ENCODE results near the gene CCDC167.

Gene CCDC167

DNA sequence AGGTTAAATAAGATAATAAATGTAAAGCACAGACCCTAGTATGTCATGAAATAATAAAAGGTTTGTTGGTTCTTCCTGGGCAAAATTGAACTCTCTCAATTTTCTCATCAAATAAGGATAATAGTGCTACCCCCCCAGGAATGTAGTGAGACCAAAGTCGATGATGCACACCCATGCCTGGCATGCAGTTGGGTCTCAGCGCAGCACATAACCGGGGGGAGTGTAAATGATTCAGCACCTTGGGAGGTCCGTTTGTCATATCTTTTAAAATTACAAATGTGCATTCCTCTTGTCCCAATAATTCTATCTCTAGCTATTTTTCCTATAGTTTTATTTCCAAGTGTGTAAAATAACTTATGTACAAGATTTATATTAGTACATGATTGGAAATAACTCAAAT lies 31.3 kb upstream of the CCDC167 start:
- in situ Hi-C loops (cut with MboI; ENCODE audit: low sequenced_read_pairs), result no loop called here

DNA sequence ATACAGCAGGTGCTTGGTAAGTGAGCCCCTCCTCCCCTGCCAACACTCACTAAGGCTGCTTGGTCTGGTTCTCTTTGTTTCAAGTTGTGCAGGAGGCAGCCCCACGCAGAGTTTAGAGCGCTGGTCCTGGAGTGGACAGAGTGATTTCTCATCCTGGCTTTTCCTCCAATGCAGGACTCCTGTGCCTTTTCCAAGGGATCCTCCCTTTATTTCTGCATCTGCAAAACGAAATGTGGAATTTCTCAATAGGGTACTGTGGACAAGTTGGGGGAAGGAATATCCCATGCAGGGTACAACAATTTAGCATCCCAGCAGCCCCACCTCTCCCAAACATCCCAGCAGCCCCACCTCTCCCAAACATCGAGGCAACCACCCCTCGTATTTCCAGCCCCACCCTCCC lies 30.6 kb upstream of the CCDC167 start:
- in situ Hi-C loops (cut with MboI; ENCODE audit: low sequenced_read_pairs), result no loop called here

- in situ Hi-C loops (cut with MboI; ENCODE audit: low sequenced_read_pairs), result no loop called here
Observed at GRCh38 chr6:37528541-37528940, 28.8 kb upstream of the CCDC167 start.

DNA sequence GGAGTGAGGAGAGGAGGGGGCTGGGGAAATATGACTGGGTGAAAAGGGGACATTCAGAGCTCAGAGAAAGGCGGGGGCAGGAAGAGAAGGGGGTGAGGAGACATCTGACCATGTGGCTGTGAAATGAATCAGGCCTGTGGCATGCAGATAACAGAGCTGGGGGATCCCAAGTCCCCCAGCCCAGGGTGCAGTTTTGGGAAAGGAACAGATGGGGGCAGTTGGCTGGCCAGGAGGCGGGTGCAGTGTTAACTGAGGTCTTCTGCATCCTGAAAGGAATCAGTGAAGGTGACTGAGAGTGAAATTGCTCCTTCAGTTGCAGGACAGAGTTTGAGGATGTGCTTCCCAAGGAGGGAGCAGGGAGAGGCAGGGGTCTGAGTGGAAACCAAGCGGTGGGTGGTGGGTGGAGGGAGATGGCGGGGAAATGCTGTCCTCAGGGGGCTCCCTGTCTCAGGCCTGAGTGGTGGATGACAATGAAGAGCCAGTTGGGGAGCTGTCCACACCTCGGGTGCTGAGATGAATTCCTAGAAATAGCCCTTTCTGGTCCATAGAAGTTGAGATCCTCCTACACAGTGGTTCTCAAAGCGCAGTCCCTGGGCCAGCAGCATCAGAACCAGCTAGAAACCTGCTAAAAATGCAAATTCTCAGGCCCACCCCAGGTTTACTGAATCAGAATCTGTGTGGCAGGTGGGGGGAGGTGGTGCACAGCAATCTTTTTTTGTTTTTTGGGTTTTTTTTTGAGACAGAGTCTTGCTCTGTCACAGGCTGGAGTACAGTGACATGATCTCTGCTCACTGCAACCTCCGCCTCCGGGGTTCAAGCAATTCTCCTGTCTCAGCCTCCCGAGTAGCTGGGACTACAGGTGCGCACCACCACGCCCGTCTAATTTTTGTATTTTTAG lies 26.0 kb upstream of the CCDC167 start:
- in situ Hi-C loops (cut with MboI; ENCODE audit: low sequenced_read_pairs), result no loop called here

GRCh38 chr6:37524970-37525318 lies 25.3 kb upstream of the CCDC167 start:
- in situ Hi-C loops (cut with MboI; ENCODE audit: low sequenced_read_pairs), result no loop called here

- in situ Hi-C loops (cut with MboI; ENCODE audit: low sequenced_read_pairs), result no loop called here
Observed at GRCh38 chr6:37524025-37524969, 24.6 kb upstream of the CCDC167 start.

DNA sequence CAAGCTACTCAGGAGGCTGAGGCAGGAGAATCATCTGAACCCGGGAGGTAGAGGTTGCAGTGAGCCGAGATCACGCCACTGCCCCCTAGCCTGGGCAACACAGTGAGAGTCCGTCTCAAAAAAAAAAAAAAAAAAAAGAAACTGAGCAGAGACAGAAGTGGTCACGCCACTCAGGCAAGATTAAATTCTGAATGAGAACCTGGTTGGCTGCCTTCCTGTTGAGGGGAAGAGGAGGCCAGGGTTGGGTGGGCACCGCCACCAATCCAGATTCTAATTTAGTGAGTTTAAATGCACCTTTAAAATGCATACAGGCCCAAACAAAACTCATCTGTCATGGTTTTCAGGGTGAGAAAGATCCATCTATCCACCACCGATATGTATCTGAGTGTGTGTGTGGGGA lies 23.7 kb upstream of the CCDC167 start:
- in situ Hi-C loops (cut with MboI; ENCODE audit: low sequenced_read_pairs), result no loop called here

GRCh38 chr6:37522836-37523235 lies 23.1 kb upstream of the CCDC167 start:
- in situ Hi-C loops (cut with MboI; ENCODE audit: low sequenced_read_pairs), result no loop called here

- in situ Hi-C loops (cut with MboI; ENCODE audit: low sequenced_read_pairs), result no loop called here
Observed at GRCh38 chr6:37521674-37522073, 22.0 kb upstream of the CCDC167 start.

- in situ Hi-C loops (cut with MboI; ENCODE audit: low sequenced_read_pairs), result no loop called here
Observed at GRCh38 chr6:37520926-37521325, 21.2 kb upstream of the CCDC167 start.

DNA sequence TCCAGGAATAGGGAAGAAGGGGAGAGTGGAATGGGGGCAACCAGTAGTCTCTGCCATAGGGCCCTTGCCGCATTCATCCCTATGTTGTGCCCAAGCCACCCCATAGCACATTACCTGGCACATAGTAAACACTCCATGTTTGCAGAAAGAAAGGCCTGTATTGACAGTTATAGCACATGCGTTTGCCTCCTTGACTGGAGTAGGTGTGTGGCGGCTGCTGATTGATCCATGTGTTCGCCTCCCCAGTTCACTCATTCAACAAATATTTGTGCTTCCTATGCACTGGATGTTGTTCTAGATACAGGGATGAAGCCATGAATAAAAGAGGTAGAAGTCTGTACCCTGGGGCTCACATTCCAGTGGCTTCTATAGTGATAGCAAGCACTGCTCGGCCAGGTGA lies 19.8 kb upstream of the CCDC167 start:
- in situ Hi-C loops (cut with MboI; ENCODE audit: low sequenced_read_pairs), result no loop called here

DNA sequence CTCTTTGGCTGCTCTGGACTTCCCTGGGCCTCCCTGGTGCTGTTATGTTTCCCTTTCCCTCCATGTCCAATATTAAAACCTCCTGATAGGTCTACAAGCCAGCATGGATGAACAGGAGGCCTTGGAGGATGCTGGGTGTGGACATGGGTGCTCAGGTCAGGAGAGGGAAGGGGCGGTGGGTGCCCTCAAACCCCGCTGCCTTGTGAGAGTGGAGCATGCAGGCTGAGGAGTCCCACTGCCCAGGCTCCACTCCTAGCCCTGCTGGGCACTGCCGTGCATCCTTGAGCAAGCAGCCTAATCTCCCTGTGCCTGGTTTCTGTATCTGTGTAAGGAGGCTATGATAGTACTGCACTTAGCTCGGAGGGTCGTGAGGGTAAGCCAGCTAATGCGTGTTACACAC lies 18.4 kb upstream of the CCDC167 start:
- in situ Hi-C loops (cut with MboI; ENCODE audit: low sequenced_read_pairs), result no loop called here

DNA sequence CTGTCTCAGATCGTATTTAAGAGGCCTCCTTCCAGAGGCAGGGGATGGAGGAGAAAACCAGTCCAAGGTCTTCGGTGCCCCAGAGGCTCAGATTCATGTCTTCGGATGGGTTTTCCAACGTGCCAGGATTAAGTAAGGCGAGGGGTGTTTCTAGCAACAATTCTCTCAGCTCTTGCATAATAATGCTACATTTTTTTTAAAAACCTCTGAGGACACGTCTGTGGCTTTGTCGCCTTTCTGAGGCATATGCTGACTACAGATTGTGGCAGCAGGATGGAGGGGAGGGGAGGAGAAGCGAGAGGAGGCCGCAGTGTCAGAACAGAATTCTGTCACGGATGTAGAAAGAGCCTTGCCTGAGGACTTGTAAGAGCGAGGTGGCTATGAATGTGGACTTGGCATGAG lies 17.7 kb upstream of the CCDC167 start:
- in situ Hi-C loops (cut with MboI; ENCODE audit: low sequenced_read_pairs), result no loop called here

DNA sequence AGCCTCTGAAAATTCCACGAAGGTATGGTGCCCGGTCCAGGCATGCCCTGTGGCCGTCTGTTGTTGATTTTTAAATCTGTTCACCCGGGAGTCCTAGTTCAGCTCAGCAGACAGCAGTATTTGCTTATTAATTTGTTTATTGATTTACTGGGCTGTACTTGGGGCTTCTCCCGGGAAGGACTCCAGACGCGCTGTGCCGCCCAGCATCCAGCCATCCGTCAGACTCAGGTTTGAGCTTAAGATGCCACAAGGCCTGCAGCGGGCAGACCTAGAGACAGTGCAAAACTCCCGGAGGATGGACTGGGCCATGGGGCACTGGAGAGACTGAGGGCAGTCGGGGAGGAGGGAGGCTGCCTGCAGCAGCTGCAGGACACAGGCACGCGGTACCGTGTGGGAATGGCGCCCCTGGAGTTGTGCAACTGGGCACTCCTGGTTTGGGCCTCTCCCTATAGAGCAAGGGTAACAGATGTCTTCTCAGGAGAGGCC lies 17.3 kb upstream of the CCDC167 start:
- in situ Hi-C loops (cut with MboI; ENCODE audit: low sequenced_read_pairs), result no loop called here

GRCh38 chr6:37516076-37516919 lies 16.6 kb upstream of the CCDC167 start:
- in situ Hi-C loops (cut with MboI; ENCODE audit: low sequenced_read_pairs), result no loop called here

DNA sequence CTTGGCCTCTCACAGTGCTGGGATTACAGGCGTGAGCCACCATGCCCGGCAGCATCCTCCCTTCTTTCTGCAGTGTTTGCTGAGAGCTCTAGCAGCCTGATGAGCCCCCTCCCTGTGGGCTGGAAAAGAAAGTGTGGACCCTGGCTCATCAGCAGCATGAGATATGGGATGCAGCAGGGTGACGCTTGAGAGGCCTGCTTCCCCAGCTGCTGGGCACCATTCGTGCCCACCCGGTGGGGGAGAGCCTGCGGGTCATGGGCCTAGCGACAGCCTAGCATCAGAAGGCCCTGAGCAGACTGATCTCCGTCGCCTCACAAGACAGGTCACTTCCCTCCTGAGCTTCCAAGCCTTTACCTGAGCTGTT lies 16.0 kb upstream of the CCDC167 start:
- in situ Hi-C loops (cut with MboI; ENCODE audit: low sequenced_read_pairs), result no loop called here

GRCh38 chr6:37514837-37515236 lies 15.1 kb upstream of the CCDC167 start:
- in situ Hi-C loops (cut with MboI; ENCODE audit: low sequenced_read_pairs), result no loop called here

- in situ Hi-C loops (cut with MboI; ENCODE audit: low sequenced_read_pairs), result no loop called here
Observed at GRCh38 chr6:37514321-37514771, 14.7 kb upstream of the CCDC167 start.

- in situ Hi-C loops (cut with MboI; ENCODE audit: low sequenced_read_pairs), result no loop called here
Observed at GRCh38 chr6:37513576-37513975, 13.9 kb upstream of the CCDC167 start.

GRCh38 chr6:37513155-37513554 lies 13.5 kb upstream of the CCDC167 start:
- in situ Hi-C loops (cut with MboI; ENCODE audit: low sequenced_read_pairs), result no loop called here

Measured in HL-60/S4 treated with retinoic acid at 250 ng/mL for 4 days and 3 days (cell line).